Thyroid gland (tissue), 4 donors: ENCODE data around the gene PDXDC1. TPM values are rescaled to one million over a fixed set of nuclear protein-coding genes. Genes with fewer than 3 reads are reported as not detected.
"Not testable (repeated sequence)": the region's sequence is repeated elsewhere in the genome, so short reads cannot be mapped to it uniquely, and the experiment has no call there.

Source experiments
- DNase-seq, 2 donors: peaks; one replicate each; pipeline ENCODE4 v3.0.0-alpha.2; 2019
- H3K27ac ChIP-seq, 3 donors: fragments of 200-600 bp; sonication (generic); 1 replicate in 2 of 3; 2 replicates in 1 of 3; pipeline ENCODE4 v1.5.1; 2016 to 2019; ENCODE audit warnings: mild to moderate bottlenecking in 1 of 3, moderate library complexity in 1 of 3
- H3K27me3 ChIP-seq: fragments of 200-600 bp; sonication (generic); one replicate; pipeline ENCODE4 v1.5.1; 2019
- H3K36me3 ChIP-seq, 2 donors: fragments of 200-600 bp; sonication (generic); one replicate each; pipeline ENCODE4 v1.5.1; 2016 to 2019
- H3K4me1 ChIP-seq, 2 donors: fragments of 200-600 bp; sonication (generic); one replicate each; pipeline ENCODE4 v1.5.1; 2017 to 2019
- H3K4me3 ChIP-seq, 3 donors: fragments of 200-600 bp; sonication (generic); replicated peaks in 1 of 3; 1 replicate in 2 of 3; 2 replicates in 1 of 3; pipeline ENCODE4 v1.5.1; 2016; ENCODE audit warnings: mild to moderate bottlenecking in 1 of 3
- H3K9me3 ChIP-seq: fragments of 200-600 bp; sonication (generic); one replicate; pipeline ENCODE4 v1.5.1; 2017
- POLR2A ChIP-seq, 2 donors: fragments of 450-650 bp; IDR thresholded peaks; one replicate each; pipeline ENCODE4 v1.6.1; 2017; ENCODE audit warnings: antibody characterized with exemption in 2 of 2, mild to moderate bottlenecking in 2 of 2, moderate library complexity in 1 of 2
- WGBS, 2 donors: methylation state at CpG; one replicate each; pipeline ENCODE4 v1.1.5; 2017; 5-methylcytosine and 5-hydroxymethylcytosine counted together
- intact Hi-C: fragments of 100-400 bp; cut with DNase I; formaldehyde crosslinking; loops from one replicate; pipeline ENCODE4 v1.15.1; 2023
- total RNA-seq, 4 donors: library from RNA; depleted of rRNA; stranded (reverse); fragments of >200 nt; gene quantifications; one replicate each; pipeline ENCODE4 v1.2.3, GENCODE V29; 2016

The PDXDC1 gene, protein sequence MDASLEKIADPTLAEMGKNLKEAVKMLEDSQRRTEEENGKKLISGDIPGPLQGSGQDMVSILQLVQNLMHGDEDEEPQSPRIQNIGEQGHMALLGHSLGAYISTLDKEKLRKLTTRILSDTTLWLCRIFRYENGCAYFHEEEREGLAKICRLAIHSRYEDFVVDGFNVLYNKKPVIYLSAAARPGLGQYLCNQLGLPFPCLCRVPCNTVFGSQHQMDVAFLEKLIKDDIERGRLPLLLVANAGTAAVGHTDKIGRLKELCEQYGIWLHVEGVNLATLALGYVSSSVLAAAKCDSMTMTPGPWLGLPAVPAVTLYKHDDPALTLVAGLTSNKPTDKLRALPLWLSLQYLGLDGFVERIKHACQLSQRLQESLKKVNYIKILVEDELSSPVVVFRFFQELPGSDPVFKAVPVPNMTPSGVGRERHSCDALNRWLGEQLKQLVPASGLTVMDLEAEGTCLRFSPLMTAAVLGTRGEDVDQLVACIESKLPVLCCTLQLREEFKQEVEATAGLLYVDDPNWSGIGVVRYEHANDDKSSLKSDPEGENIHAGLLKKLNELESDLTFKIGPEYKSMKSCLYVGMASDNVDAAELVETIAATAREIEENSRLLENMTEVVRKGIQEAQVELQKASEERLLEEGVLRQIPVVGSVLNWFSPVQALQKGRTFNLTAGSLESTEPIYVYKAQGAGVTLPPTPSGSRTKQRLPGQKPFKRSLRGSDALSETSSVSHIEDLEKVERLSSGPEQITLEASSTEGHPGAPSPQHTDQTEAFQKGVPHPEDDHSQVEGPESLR
- total RNA-seq, result 100 to 1,000 TPM in 2 of 4 donors, 10 to 100 TPM in 2; 80.5 to 172 (median 117) TPM

DNA sequence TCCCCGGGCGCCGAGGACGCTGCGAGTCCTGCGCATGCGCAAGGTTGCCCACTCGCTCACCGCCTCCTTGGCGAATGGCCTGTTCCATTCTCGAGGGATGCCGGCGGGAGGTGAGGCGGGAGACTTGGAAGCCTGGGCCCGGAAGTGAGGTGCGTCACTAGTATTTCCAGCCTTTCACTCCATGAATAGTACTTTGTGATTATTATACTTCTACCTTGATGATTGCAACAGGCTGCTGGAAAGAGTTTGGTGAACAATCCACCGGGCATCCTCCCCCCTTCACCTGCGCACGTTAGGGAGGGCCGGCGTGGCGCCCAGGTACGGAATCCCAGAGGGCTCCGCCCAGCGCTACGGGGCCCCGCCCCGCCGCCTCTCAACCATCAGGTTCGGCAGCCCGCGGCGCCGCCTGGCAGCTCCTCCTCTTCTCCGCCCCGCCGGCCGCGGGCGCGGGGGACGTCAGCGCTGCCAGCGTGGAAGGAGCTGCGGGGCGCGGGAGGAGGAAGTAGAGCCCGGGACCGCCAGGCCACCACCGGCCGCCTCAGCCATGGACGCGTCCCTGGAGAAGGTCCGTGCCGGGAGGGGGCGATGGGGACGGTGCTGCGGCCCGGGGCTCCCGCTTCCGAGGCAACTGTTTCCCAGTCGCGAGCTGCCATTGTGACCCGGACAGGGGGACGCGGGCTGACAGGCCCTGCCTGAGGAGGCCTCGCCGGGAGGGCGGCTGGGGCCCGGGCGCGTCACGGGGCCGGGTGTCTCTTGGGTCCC lies at the start of gene PDXDC1:
PDXDC1 (plus strand) TSS at position 371 of the 762 bp plus-strand sequence; CDS start at position 545, 174 bp downstream.
- H3K36me3 ChIP-seq, intact Hi-C loops, H3K4me1 ChIP-seq, H3K27me3 ChIP-seq, H3K9me3 ChIP-seq: not testable (repeated sequence)
- Histone ChIP-seq H3K27ac (peak within 1 kb of the TSS; percentile 88 to 98 (median 95)), H3K4me3 (peak within 1 kb of the TSS; percentile 84 to 99 (median 99))
- peak in 1 of 2 donors; percentile 79 for TF ChIP-seq POLR2A (IDR thresholded peaks at IDR 0.05)
- 1% methylated on average over 49 to 65 of the region's 74 CpGs for WGBS, 2 donors
- DNase-seq, result peak; percentile 99 to 100

DNA sequence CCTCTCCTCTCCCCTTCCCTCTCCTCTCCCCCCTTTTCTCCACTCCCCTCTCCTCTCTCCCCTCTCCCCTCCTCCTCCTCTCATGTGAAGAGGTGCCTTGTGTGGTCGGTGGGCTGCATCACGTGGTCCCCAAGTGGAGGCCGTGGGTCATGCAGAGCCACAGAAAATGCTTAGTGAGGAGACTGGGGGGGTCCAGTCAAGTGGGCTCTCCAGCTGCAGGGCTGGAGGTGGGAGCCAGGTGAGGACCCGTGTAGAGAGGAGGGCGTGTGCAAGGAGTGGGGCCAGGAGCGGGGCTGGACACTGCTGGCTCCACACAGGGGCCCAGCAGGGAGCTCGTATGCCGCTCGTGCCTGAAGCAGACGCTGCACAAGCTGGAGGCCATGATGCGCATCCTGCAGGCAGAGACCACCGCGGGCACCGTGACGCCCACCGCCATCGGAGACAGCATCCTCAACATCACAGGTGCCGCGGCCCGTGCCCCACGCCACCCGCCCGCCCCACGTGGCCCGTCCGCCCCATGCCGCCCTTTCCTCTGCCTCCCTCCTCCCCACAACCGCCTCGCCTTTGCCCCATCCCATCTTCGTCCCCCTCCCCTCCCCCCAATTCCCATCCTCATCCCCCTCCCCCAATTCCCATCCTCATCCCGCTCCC lies 46.6 kb upstream of the PDXDC1 start:
- H3K36me3 ChIP-seq, H3K4me3 ChIP-seq, intact Hi-C loops, H3K27me3 ChIP-seq, H3K4me1 ChIP-seq, H3K9me3 ChIP-seq, H3K27ac ChIP-seq: not testable (repeated sequence)
- peak in 1 of 2 donors; percentile 24 for DNase-seq
- 68 to 74% methylated on average over 9 of the region's 31 CpGs for WGBS, 2 donors

DNA sequence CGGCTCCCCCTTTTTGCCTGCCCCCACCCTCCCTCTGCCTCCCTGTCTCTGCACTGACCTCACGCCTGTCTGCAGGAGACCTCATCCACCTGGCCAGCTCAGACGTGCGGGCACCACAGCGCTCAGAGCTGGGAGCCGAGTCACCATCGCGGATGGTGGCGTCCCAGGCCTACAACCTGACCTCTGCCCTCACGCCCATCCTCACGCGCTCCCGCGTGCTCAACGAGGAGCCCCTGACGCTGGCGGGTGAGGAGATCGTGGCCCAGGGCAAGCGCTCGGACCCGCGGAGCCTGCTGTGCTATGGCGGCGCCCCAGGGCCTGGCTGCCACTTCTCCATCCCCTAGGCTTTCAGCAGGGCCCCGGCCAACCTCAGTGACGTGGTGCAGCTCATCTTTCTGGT lies 45.6 kb upstream of the PDXDC1 start:
- H3K4me3 ChIP-seq, H3K27me3 ChIP-seq, H3K4me1 ChIP-seq, intact Hi-C loops, H3K36me3 ChIP-seq, H3K27ac ChIP-seq, H3K9me3 ChIP-seq, DNase-seq: not testable (repeated sequence)
- 78 to 98% methylated on average over 9 to 14 of the region's 26 CpGs for WGBS, 2 donors

DNA sequence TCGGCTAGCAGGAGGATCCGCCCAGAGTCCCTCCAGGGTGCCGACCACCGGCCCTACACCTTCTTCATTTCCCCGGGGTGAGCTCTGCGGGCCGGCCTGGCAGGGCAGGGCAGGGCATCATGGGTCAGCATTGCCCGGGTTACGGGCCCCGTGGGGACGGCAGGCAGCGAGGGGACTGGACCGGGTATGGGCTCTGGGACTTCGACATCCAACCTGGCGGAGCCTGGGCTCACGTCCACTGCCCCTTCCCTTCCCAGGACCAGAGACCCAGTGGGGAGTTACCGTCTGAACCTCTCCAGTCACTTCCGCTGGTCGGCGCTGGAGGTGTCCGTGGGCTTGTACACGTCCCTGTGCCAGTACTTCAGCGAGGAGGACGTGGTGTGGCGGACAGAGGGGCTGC lies 44.6 kb upstream of the PDXDC1 start:
- H3K36me3 ChIP-seq, DNase-seq, intact Hi-C loops, H3K27me3 ChIP-seq, H3K4me1 ChIP-seq, H3K27ac ChIP-seq, H3K4me3 ChIP-seq, H3K9me3 ChIP-seq: not testable (repeated sequence)
- no CpG with 5 or more reads among the region's 25 CpGs for WGBS, 2 donors

DNA sequence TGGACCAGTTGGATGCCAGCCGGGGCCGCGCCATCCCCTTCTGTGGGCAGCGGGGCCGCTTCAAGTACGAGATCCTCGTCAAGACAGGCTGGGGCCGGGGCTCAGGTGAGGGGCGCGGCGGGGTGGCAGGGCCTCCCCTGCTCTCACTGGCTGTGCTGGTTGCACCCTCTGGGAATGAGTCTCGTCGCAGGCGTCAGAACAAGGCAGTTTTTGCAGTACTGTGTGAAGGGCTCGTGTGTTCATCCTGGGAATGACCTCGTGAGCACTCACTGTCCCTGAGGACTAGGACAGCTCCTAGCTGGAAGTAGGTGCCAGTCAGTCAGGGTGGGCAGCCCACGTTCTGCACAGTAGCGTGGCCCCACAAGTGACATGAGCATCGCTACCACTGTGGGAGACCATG lies 43.9 kb upstream of the PDXDC1 start:
- H3K4me3 ChIP-seq, H3K27me3 ChIP-seq, H3K36me3 ChIP-seq, H3K4me1 ChIP-seq, intact Hi-C loops, H3K27ac ChIP-seq, DNase-seq, H3K9me3 ChIP-seq: not testable (repeated sequence)
- no CpG with 5 or more reads among the region's 19 CpGs for WGBS, 2 donors

DNA sequence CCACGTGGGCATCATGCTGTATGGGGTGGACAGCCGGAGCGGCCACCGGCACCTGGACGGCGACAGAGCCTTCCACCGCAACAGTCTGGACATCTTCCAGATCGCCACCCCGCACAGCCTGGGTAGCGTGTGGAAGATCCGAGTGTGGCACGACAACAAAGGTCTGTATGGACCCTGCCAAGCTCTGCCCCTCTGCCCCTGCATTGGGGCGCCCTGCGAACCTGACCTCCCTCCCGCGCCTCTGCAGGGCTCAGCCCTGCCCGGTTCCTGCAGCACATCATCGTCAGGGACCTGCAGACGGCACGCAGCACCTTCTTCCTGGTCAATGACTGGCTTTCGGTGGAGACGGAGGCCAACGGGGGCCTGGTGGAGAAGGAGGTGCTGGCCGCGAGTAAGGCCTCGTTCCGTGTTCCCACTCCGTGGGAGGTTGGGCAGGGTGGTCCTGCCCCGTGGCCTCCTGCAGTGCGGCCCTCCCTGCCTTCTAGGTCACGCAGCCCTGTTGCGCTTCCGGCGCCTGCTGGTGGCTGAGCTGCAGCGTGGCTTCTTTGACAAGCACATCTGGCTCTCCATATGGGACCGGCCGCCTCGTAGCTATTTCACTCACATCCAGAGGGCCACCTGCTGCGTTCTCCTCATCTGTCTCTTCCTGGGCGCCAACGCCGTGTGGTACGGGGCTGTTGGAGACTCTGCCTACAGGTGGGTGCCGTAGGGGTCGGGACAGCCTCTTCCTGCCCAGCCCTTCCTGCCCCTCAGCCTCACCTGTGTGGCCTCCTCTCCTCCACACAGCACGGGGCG lies 42.0 kb upstream of the PDXDC1 start:
- H3K36me3 ChIP-seq, H3K4me1 ChIP-seq, H3K9me3 ChIP-seq, H3K27me3 ChIP-seq, DNase-seq, intact Hi-C loops, H3K4me3 ChIP-seq, H3K27ac ChIP-seq: not testable (repeated sequence)
- WGBS, 2 donors, result 96% methylated on average over 15 of the region's 47 CpGs; no CpG with 5 or more reads in 1 of the 2 donors

DNA sequence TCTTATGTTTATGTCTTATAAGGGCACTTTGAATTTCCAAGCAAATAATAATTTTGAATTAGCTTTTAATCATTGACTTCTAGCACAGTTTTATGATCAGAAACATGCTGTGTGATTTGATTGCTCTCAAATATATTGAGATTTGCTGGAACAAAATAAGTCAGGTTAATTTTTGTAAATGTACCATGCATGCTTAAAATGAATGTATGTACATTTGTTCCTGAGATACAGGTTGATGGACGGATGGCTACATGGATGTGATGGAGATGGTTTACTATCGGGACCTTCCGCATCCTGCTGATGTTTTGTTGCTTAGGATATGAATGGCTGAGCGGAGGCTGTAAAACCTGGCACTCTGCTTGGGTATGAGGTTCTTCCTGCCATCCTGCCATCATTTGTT lies 37.7 kb upstream of the PDXDC1 start, which contains the start of gene NPIPA1:
NPIPA1 (plus strand) TSS at position 301 of the 400 bp plus-strand sequence; CDS start at position 301, 0 bp downstream.
- H3K4me3 ChIP-seq, H3K27me3 ChIP-seq, DNase-seq, H3K4me1 ChIP-seq, H3K36me3 ChIP-seq, H3K9me3 ChIP-seq, H3K27ac ChIP-seq, intact Hi-C loops: not testable (repeated sequence)
- WGBS, 2 donors, result no CpG with 5 or more reads among the region's 4 CpGs

DNA sequence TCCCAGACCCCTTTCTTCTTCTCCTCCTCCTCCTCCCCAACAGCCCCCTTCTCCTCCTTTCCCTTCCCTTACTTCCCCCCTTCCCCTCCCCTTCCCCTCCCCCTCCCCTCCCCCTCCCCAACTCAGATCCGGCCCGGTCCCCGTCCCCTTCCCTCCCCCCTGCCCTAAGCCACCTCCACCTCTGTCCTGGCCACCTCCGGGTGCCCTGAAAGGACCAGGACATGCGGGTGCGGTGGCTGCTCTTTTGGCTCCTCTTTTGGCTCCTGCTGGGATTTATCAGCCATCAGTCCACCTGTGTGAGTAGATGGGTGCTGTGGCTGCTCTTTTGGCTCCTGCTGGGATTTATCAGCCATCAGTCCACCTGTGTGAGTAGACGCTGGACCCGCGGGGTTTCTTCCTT lies 36.8 kb upstream of the PDXDC1 start:
- H3K4me3 ChIP-seq, H3K27ac ChIP-seq, H3K27me3 ChIP-seq, H3K4me1 ChIP-seq, intact Hi-C loops, H3K9me3 ChIP-seq, H3K36me3 ChIP-seq, DNase-seq: not testable (repeated sequence)
- WGBS, 2 donors, result no CpG with 5 or more reads among the region's 9 CpGs

DNA sequence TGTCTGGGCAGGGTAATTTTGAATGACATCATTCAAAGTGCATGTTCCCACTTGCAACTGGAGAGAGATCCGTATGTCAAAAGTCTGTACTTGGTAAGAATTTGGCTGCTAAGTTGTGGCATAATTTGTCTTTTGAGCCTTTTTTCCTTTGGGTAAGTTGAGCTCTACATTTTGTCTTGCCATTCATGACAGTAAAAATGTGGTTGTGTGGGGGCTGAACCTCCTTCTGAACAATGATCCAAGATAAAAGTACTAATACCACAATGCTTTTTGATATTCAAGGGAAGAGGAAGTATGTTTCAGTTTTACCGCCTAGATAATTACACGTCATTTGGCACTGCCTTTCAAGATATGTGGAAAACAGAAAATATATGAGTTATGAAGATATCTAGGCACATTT lies 32.1 kb upstream of the PDXDC1 start:
- H3K9me3 ChIP-seq, intact Hi-C loops, H3K36me3 ChIP-seq, H3K4me1 ChIP-seq, H3K4me3 ChIP-seq, DNase-seq, H3K27ac ChIP-seq, H3K27me3 ChIP-seq: not testable (repeated sequence)
- 75 to 78% methylated on average over 3 of the region's 3 CpGs for WGBS, 2 donors
